NCI-H1436 (cell line): ENCODE results near the gene CSGALNACT2.
"Not testable (repeated sequence)": the region's sequence is repeated elsewhere in the genome, so short reads cannot be mapped to it uniquely, and the experiment has no call there.

Source experiments
- DNase-seq: peaks from one replicate; lab custom pipeline; 2025; lab: John Stamatoyannopoulos, UW

Gene CSGALNACT2

GRCh38 chr10:43138021-43138756 is at the start of gene CSGALNACT2:
Gene CSGALNACT2, plus strand, starts transcription at chr10:43138445. Its CDS starts 16,705 bp downstream, at chr10:43155150.
- peak; percentile 82 for DNase-seq

GRCh38 chr10:43089519-43089918 is 48.7 kb upstream of the CSGALNACT2 start:
- DNase-seq: no peak

GRCh38 chr10:43090188-43090587 is 48.1 kb upstream of the CSGALNACT2 start:
- no peak for DNase-seq

GRCh38 chr10:43090664-43091063 is 47.6 kb upstream of the CSGALNACT2 start:
- DNase-seq: no peak

- no peak for DNase-seq
Observed at GRCh38 chr10:43091846-43092245, 46.4 kb upstream of the CSGALNACT2 start.

GRCh38 chr10:43093423-43094076 is 44.7 kb upstream of the CSGALNACT2 start:
- no peak for DNase-seq

- DNase-seq: no peak
Observed at GRCh38 chr10:43094085-43094484, 44.2 kb upstream of the CSGALNACT2 start.

- DNase-seq: not testable (repeated sequence)
Observed at GRCh38 chr10:43099339-43099738, 38.9 kb upstream of the CSGALNACT2 start.

GRCh38 chr10:43099928-43100327 is 38.3 kb upstream of the CSGALNACT2 start:
- no peak for DNase-seq

- DNase-seq: no peak
Observed at GRCh38 chr10:43100366-43100765, 37.9 kb upstream of the CSGALNACT2 start.

GRCh38 chr10:43102063-43102828 is 36.0 kb upstream of the CSGALNACT2 start:
- DNase-seq: no peak

- peak; percentile 27 for DNase-seq
Observed at GRCh38 chr10:43105102-43105955, 32.9 kb upstream of the CSGALNACT2 start.

GRCh38 chr10:43105956-43106229 is 32.4 kb upstream of the CSGALNACT2 start:
- no peak for DNase-seq

GRCh38 chr10:43106256-43107091 is 31.8 kb upstream of the CSGALNACT2 start:
- DNase-seq: no peak

GRCh38 chr10:43108951-43109350 is 29.3 kb upstream of the CSGALNACT2 start:
- no peak for DNase-seq

GRCh38 chr10:43109671-43110249 is 28.5 kb upstream of the CSGALNACT2 start:
- no peak for DNase-seq

GRCh38 chr10:43110338-43111071 is 27.7 kb upstream of the CSGALNACT2 start:
- no peak for DNase-seq

- DNase-seq: no peak
Observed at GRCh38 chr10:43111101-43111500, 27.1 kb upstream of the CSGALNACT2 start.

GRCh38 chr10:43111921-43112607 is 26.2 kb upstream of the CSGALNACT2 start:
- DNase-seq: no peak

GRCh38 chr10:43112608-43112961 is 25.7 kb upstream of the CSGALNACT2 start:
- no peak for DNase-seq
